Liver (tissue), 9 donors: ENCODE measurements around the gene ANKS3. TPM values are rescaled to one million over a fixed set of nuclear protein-coding genes. Genes with fewer than 3 reads are reported as not detected.

Source experiments
- DNase-seq: peaks from one replicate; pipeline ENCODE4 v3.0.0-alpha.2; 2017; ENCODE audit warnings: low spot score
- H3K27ac ChIP-seq, 2 donors: one replicate each; pipeline ENCODE4 v1.7.0; 2013; ENCODE audit warnings: inconsistent platforms in 2 of 2, low read length in 2 of 2, control low read depth in 1 of 2, low read depth in 1 of 2, mild to moderate bottlenecking in 1 of 2
- H3K27me3 ChIP-seq, 4 donors: one replicate each; pipeline versions ENCODE4 v1.6.1 to v1.7.0; 2013; ENCODE audit warnings: low read length in 3 of 4, inconsistent platforms in 1 of 4, mild to moderate bottlenecking in 1 of 4, moderate library complexity in 1 of 4; ENCODE audit not compliant: control insufficient read depth in 4 of 4, insufficient read depth in 4 of 4
- H3K36me3 ChIP-seq, 4 donors: one replicate each; pipeline versions ENCODE4 v1.6.1 to v1.7.0; 2013; ENCODE audit warnings: low read length in 3 of 4, mild to moderate bottlenecking in 3 of 4, low read depth in 1 of 4, moderate library complexity in 1 of 4; ENCODE audit not compliant: control insufficient read depth in 4 of 4, insufficient read depth in 3 of 4
- H3K4me1 ChIP-seq, 4 donors: one replicate each; pipeline versions ENCODE4 v1.6.1 to v1.7.0; 2013; ENCODE audit warnings: low read length in 3 of 4, mild to moderate bottlenecking in 3 of 4, moderate library complexity in 1 of 4; ENCODE audit not compliant: control insufficient read depth in 4 of 4, insufficient read depth in 4 of 4
- H3K4me3 ChIP-seq, 3 donors: one replicate each; pipeline versions ENCODE4 v1.6.1 to v1.7.0; 2013; ENCODE audit warnings: low read length in 3 of 3, control low read depth in 1 of 3, low read depth in 1 of 3, mild to moderate bottlenecking in 1 of 3
- H3K9ac ChIP-seq, 2 donors: one replicate each; pipeline ENCODE4 v1.7.0; 2013; ENCODE audit warnings: low read length in 2 of 2, mild to moderate bottlenecking in 2 of 2, moderate library complexity in 2 of 2, control low read depth in 1 of 2, low read depth in 1 of 2
- H3K9me3 ChIP-seq, 4 donors: one replicate each; pipeline versions ENCODE4 v1.6.1 to v1.7.0; 2013; ENCODE audit warnings: low read length in 3 of 4; ENCODE audit not compliant: control insufficient read depth in 4 of 4
- ATF3 ChIP-seq: IDR thresholded peaks from 2 replicates; pipeline ENCODE4 v1.6.1; 2016; ENCODE audit warnings: antibody characterized with exemption
- CTCF ChIP-seq: fragments of 150-350 bp; IDR thresholded peaks from 2 replicates; pipeline ENCODE4 v1.5.1; 2017; ENCODE audit warnings: improper control_type of control experiment, low read depth, low read length; ENCODE audit not compliant: missing input control
- EGR1 ChIP-seq, 2 donors: IDR thresholded peaks; 2 replicates each; pipeline ENCODE4 v1.6.1; 2016 to 2018; ENCODE audit warnings: antibody characterized with exemption in 2 of 2, low read depth in 2 of 2
- FOXA2 ChIP-seq: IDR thresholded peaks from 2 replicates; pipeline ENCODE4 v1.6.1; 2016; ENCODE audit warnings: antibody characterized with exemption
- GABPA ChIP-seq, 2 donors: IDR thresholded peaks in 1 of 2; conservative IDR thresholded peaks in 1 of 2; 2 replicates each; pipeline ENCODE4 v1.6.1; 2016; ENCODE audit warnings: antibody characterized with exemption in 2 of 2, mild to moderate bottlenecking in 1 of 2, moderate library complexity in 1 of 2
- HNF4A ChIP-seq, 2 donors: conservative IDR thresholded peaks; 2 replicates each; pipeline ENCODE4 v1.6.1; 2016; ENCODE audit warnings: antibody characterized with exemption in 2 of 2, mild to moderate bottlenecking in 2 of 2
- JUND ChIP-seq, 2 donors: IDR thresholded peaks; 2 replicates each; pipeline ENCODE4 v1.6.1; 2016; ENCODE audit warnings: antibody characterized with exemption in 2 of 2
- MAX ChIP-seq: IDR thresholded peaks from 2 replicates; pipeline ENCODE4 v1.6.1; 2016; ENCODE audit warnings: antibody characterized with exemption
- REST ChIP-seq: IDR thresholded peaks from 2 replicates; pipeline ENCODE4 v1.6.1; 2016; ENCODE audit warnings: antibody characterized with exemption, mild to moderate bottlenecking
- RXRA ChIP-seq, 2 donors: IDR thresholded peaks; 2 replicates each; pipeline ENCODE4 v1.6.1; 2017 to 2018; ENCODE audit warnings: antibody characterized with exemption in 2 of 2, mild to moderate bottlenecking in 1 of 2
- SP1 ChIP-seq: IDR thresholded peaks from 2 replicates; pipeline ENCODE4 v1.6.1; 2018; ENCODE audit warnings: antibody characterized with exemption, mild to moderate bottlenecking
- TAF1 ChIP-seq: conservative IDR thresholded peaks from 2 replicates; pipeline ENCODE4 v1.6.1; 2016; ENCODE audit warnings: antibody characterized with exemption, mild to moderate bottlenecking
- ZBTB33 ChIP-seq: IDR thresholded peaks from 2 replicates; pipeline ENCODE4 v1.6.1; 2016; ENCODE audit warnings: antibody characterized with exemption
- WGBS: extraction: QIAGEN DNeasy Blood & Tissue Kit; methylation state at CpG from one replicate; pipeline ENCODE4 v1.1.7; 2013; 5-methylcytosine and 5-hydroxymethylcytosine counted together
- polyA plus RNA-seq, 2 donors: library from polyadenylated mRNA; stranded (reverse) in 1 of 2; unstranded in 1 of 2; fragments of 200-250 nt in 1 of 2; fragments of >200 nt in 1 of 2; fragmentation: Nextera tagmentation in 1 of 2; extraction: Ambion mirVana in 1 of 2; gene quantifications; one replicate each; pipeline versions ENCODE4 v1.2.1 to v1.2.3, GENCODE V29; 2013 to 2015
- total RNA-seq, 2 donors: library from RNA; depleted of rRNA; stranded (reverse); fragments of >200 nt; gene quantifications; one replicate each; pipeline ENCODE4 v1.2.3, GENCODE V29; 2014
- donor health status: healthy.
- donor health status: healthy.
- donor health status: healthy.
- donor health status: healthy.
- donor health status: healthy.

ANKS3 gene
- total and polyA plus RNA-seq, 4 donors, result 4.0 to 14.0 (median 4.7) TPM

- TF ChIP-seq CTCF (no peak), GABPA (IDR thresholded peaks at IDR 0.05 in 1 of 2, conservative IDR thresholded peaks at IDR 0.05 in 1 of 2) (no peak), MAX (no peak)
Observed at GRCh38 chr16:4661661-4662060, 72.4 kb downstream of the ANKS3 start (continued).

- no peak for TF ChIP-seq EGR1 (IDR thresholded peaks at IDR 0.05; ENCODE audit: low read depth in 2 of 2)
- no peak for TF ChIP-seq MAX
- no peak for TF ChIP-seq RXRA (IDR thresholded peaks at IDR 0.05)
- TF ChIP-seq JUND (IDR thresholded peaks at IDR 0.05), result no peak
- no peak for TF ChIP-seq CTCF
- TF ChIP-seq HNF4A (conservative IDR thresholded peaks at IDR 0.05), result no peak
- no peak for TF ChIP-seq ATF3
- no peak for TF ChIP-seq TAF1
- no peak for TF ChIP-seq FOXA2
- no peak for TF ChIP-seq ZBTB33
- TF ChIP-seq REST, result no peak
- TF ChIP-seq SP1, result no peak
- TF ChIP-seq GABPA (IDR thresholded peaks at IDR 0.05 in 1 of 2, conservative IDR thresholded peaks at IDR 0.05 in 1 of 2), result no peak
- peak; percentile 49 for DNase-seq
- H3K27ac ChIP-seq, result peak overlapping the region in 1 of 2 donors; percentile 53
- H3K36me3 ChIP-seq, result peaks cover 0 to 14% (median 9%) of the 10 kb centered on the region in 4 donors
- H3K27me3 ChIP-seq, result no peaks in the 10 kb centered on the region
- H3K9ac ChIP-seq, result no peak overlapping the region
- H3K4me3 ChIP-seq, result no peak overlapping the region
- peaks cover 15 to 42% (median 28%) of the 10 kb centered on the region in 4 donors for H3K4me1 ChIP-seq
- H3K9me3 ChIP-seq, result no peaks in the 10 kb centered on the region
- WGBS, result 54% methylated on average over 18 of the region's 18 CpGs
Observed at GRCh38 chr16:4660454-4661007, 73.5 kb downstream of the ANKS3 start.
